ENCODE measurements around the gene NXPE3. TPM values are rescaled to one million over a fixed set of nuclear protein-coding genes. Genes with fewer than 3 reads are reported as not detected.
"Not testable (repeated sequence)": the region's sequence is repeated elsewhere in the genome, so short reads cannot be mapped to it uniquely, and the experiment has no call there.

NXPE3 gene
- polyA plus RNA-seq, 1 donor: 7.7 TPM

- no peak for DNase-seq
Observed at GRCh38 chr3:101851850-101852714, 73.1 kb downstream of the NXPE3 start.

GRCh38 chr3:101852983-101853840 is 74.2 kb downstream of the NXPE3 start:
- DNase-seq: no peak

GRCh38 chr3:101853982-101854381 is 75.0 kb downstream of the NXPE3 start:
- no peak for DNase-seq

GRCh38 chr3:101854608-101855304 is 75.7 kb downstream of the NXPE3 start:
- no peak for DNase-seq

- DNase-seq: no peak
Observed at GRCh38 chr3:101857301-101857741, 78.3 kb downstream of the NXPE3 start.

- DNase-seq: no peak
Observed at GRCh38 chr3:101858464-101859030, 79.5 kb downstream of the NXPE3 start.

- DNase-seq: no peak
Observed at GRCh38 chr3:101859882-101860448, 81.0 kb downstream of the NXPE3 start.

- DNase-seq: no peak
Observed at GRCh38 chr3:101861212-101861788, 82.3 kb downstream of the NXPE3 start.

GRCh38 chr3:101861789-101862415 is 82.9 kb downstream of the NXPE3 start:
- DNase-seq: no peak

- no peak for DNase-seq
Observed at GRCh38 chr3:101862416-101863165, 83.6 kb downstream of the NXPE3 start.

- not testable (repeated sequence) for DNase-seq
Observed at GRCh38 chr3:101864926-101865325, 85.9 kb downstream of the NXPE3 start.

GRCh38 chr3:101865751-101866509 is 86.9 kb downstream of the NXPE3 start:
- no peak for DNase-seq

- DNase-seq: no peak
Observed at GRCh38 chr3:101867511-101867910, 88.5 kb downstream of the NXPE3 start.

GRCh38 chr3:101867996-101868395 is 89.0 kb downstream of the NXPE3 start:
- DNase-seq: no peak

- DNase-seq: no peak
Observed at GRCh38 chr3:101868534-101869464, 89.8 kb downstream of the NXPE3 start.

GRCh38 chr3:101870138-101870537 is 91.1 kb downstream of the NXPE3 start:
- DNase-seq: no peak

- no peak for DNase-seq
Observed at GRCh38 chr3:101873619-101874018, 94.6 kb downstream of the NXPE3 start.

- no peak for DNase-seq
Observed at GRCh38 chr3:101876142-101876541, 97.1 kb downstream of the NXPE3 start.
